ENCODE results near the gene UBR7.
"Not testable (repeated sequence)": the region's sequence is repeated elsewhere in the genome, so short reads cannot be mapped to it uniquely, and the experiment has no call there.

UBR7 gene, protein sequence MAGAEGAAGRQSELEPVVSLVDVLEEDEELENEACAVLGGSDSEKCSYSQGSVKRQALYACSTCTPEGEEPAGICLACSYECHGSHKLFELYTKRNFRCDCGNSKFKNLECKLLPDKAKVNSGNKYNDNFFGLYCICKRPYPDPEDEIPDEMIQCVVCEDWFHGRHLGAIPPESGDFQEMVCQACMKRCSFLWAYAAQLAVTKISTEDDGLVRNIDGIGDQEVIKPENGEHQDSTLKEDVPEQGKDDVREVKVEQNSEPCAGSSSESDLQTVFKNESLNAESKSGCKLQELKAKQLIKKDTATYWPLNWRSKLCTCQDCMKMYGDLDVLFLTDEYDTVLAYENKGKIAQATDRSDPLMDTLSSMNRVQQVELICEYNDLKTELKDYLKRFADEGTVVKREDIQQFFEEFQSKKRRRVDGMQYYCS

DNA sequence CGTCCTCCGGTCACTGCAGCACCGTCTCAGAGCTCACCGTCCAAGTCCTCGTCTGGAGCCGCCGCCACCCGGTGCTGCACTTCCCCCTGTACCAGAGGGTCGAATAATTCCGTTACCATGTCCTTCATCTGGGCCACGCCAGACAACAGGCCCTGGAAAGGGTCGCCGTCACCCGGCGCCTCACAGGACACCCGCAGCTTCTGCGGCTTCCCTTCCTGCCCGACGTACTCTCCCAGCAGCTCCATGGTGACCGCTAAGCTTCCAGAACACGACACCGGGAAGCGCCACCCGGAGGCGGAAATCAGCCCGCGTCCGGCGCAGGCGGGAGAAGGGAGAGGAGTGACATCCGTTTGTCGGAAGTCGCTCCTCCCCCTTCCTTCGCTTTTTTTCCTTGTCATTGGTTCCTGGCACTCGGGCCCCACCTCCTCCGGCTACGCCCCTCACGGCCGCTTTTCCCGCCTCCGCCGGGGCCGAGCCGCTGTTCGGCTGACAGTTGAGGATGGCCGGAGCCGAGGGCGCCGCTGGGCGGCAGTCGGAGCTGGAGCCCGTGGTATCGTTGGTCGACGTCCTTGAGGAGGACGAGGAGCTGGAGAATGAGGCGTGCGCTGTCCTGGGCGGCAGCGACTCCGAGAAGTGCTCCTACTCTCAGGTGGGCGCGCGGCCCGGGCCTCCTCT, at the start of gene UBR7, which contains the start of gene GON7:
Gene UBR7, plus strand, starts transcription at position 464 of the 675 bp plus-strand sequence. Its CDS starts 36 bp downstream, at position 500.
Gene GON7, minus strand, starts transcription at position 273 of the 675 bp plus-strand sequence. Its CDS starts 28 bp downstream, at position 245.
- H3K36me3 ChIP-seq (ENCODE audit: control insufficient read depth, low read depth, low read length): peaks cover 5% of the 10 kb centered on the region
- H3K27me3 ChIP-seq (ENCODE audit: control insufficient read depth, insufficient read depth, low read length): no peaks in the 10 kb centered on the region
- peaks cover 4% of the 10 kb centered on the region for H3K4me1 ChIP-seq (ENCODE audit: control insufficient read depth, low read depth, low read length)
- no peaks in the 10 kb centered on the region for H3K9me3 ChIP-seq (ENCODE audit: control insufficient read depth, low read depth, low read length)
- peak within 1 kb of the TSS; percentile 67 for H3K27ac ChIP-seq (ENCODE audit: low read length)
- H3K9ac ChIP-seq (ENCODE audit: low read length): peak within 1 kb of the TSS; percentile 61
- peak within 1 kb of the TSS; percentile 83 for H3K4me3 ChIP-seq (ENCODE audit: low read length)

DNA sequence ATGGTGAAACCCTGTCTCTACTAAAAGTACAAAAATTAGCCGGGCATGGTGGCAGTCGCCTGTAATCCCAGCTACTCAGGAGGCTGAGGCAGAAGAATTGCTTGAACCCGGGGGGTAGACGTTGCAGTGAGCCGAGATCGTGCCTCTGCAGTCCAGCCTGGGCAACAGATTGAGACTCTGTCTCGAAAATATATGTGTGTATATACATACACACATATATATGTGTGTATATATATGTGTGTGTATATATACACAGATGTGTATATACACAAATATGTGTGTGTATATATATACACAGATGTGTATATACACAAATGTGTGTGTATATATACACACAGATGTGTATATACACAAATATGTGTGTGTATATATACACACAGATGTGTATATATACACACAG, 48.7 kb upstream of the UBR7 start:
- H3K4me1 ChIP-seq (ENCODE audit: control insufficient read depth, low read depth, low read length); H3K27ac ChIP-seq (ENCODE audit: low read length); H3K9me3 ChIP-seq (ENCODE audit: control insufficient read depth, low read depth, low read length); H3K36me3 ChIP-seq (ENCODE audit: control insufficient read depth, low read depth, low read length); H3K4me3 ChIP-seq (ENCODE audit: low read length); H3K27me3 ChIP-seq (ENCODE audit: control insufficient read depth, insufficient read depth, low read length); H3K9ac ChIP-seq (ENCODE audit: low read length): not testable (repeated sequence)

DNA sequence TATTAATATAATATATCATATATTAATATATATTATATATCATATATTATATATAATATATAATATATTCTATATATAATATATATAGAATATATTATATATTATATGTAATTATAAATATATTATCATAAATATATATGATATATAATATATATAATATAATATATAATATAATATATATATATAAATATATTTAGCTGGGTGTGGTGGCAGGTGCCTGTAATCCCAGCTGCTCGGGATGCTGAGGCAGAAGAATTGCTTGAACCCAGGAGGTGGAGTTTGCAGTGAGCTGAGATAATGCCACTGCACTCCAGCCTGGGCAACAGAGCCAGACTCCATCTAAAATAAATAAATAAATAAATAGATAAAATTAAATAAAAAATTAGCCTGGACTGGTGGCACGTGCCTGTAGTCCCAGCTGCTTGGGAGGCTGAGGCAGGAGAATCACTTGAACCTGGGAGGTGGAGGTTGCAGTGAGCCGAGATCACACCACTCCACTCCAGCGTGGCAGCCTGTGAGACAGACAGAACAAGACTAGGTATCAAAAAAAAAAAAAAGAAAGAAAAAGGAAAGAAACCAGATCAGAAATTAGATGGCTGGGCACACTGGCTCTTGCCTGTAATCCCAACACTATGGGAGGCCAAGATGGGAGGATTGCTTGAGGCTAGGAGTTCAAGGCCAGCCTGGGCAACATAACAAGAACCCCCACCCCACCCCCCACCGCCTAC, 47.3 kb upstream of the UBR7 start:
- H3K36me3 ChIP-seq (ENCODE audit: control insufficient read depth, low read depth, low read length); H3K4me1 ChIP-seq (ENCODE audit: control insufficient read depth, low read depth, low read length); H3K9me3 ChIP-seq (ENCODE audit: control insufficient read depth, low read depth, low read length); H3K4me3 ChIP-seq (ENCODE audit: low read length); H3K9ac ChIP-seq (ENCODE audit: low read length); H3K27ac ChIP-seq (ENCODE audit: low read length); H3K27me3 ChIP-seq (ENCODE audit: control insufficient read depth, insufficient read depth, low read length): not testable (repeated sequence)

DNA sequence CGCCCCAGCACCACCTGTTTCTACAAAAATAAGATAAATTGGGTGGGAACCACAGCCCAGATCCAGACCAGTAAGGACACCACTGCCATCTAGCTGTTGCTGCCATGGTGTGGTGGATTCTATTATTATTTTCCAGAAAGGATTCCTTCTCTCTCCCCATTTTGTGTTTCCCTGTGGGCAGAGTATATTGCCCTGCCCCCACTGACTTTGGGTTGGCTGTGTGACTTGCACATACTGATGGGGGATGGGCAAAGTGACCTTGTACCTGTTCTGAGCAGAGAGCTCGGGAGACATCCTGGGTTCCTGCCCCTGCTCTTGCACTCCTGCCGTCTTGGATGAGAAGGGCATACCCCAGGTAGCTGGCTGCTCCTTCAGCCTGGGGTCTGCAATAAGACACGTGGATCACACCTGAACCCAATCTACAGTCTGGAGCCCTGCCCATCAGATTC, 46.7 kb upstream of the UBR7 start:
- H3K27ac ChIP-seq (ENCODE audit: low read length): no peak overlapping the region
- no peaks in the 10 kb centered on the region for H3K9me3 ChIP-seq (ENCODE audit: control insufficient read depth, low read depth, low read length)
- H3K27me3 ChIP-seq (ENCODE audit: control insufficient read depth, insufficient read depth, low read length): no peaks in the 10 kb centered on the region
- no peak overlapping the region for H3K4me3 ChIP-seq (ENCODE audit: low read length)
- H3K36me3 ChIP-seq (ENCODE audit: control insufficient read depth, low read depth, low read length): no peaks in the 10 kb centered on the region
- peaks cover 4% of the 10 kb centered on the region for H3K4me1 ChIP-seq (ENCODE audit: control insufficient read depth, low read depth, low read length)
- H3K9ac ChIP-seq (ENCODE audit: low read length): no peak overlapping the region

DNA sequence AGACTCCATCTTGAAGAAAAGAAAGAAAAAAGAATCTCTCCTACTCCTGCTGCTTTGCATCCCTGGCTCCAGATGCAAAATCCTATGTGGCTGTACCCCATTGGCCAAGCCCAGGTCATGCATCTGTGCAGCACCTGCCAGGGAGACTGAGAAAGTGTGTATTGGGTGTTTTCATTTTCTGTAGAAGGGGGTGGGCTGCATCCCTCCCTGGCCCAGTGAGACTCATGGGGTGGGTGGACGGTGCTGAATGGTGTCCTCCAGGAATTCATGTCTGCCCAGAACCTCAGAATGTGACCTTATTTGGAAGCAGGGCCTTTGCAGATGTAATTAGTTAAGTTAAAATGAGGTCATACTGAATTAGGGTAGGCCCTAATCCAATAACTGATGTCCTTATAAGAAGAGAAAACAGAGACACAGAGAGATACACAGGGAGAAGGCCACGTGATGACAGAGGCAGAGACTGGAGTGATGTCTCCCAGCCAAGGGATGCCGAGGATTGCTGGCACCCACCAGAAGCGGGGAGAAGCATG, 45.6 kb upstream of the UBR7 start:
- H3K4me1 ChIP-seq (ENCODE audit: control insufficient read depth, low read depth, low read length): peaks cover 4% of the 10 kb centered on the region
- no peak overlapping the region for H3K27ac ChIP-seq (ENCODE audit: low read length)
- H3K9me3 ChIP-seq (ENCODE audit: control insufficient read depth, low read depth, low read length): no peaks in the 10 kb centered on the region
- H3K4me3 ChIP-seq (ENCODE audit: low read length): no peak overlapping the region
- H3K36me3 ChIP-seq (ENCODE audit: control insufficient read depth, low read depth, low read length): no peaks in the 10 kb centered on the region
- no peaks in the 10 kb centered on the region for H3K27me3 ChIP-seq (ENCODE audit: control insufficient read depth, insufficient read depth, low read length)
- H3K9ac ChIP-seq (ENCODE audit: low read length): no peak overlapping the region

DNA sequence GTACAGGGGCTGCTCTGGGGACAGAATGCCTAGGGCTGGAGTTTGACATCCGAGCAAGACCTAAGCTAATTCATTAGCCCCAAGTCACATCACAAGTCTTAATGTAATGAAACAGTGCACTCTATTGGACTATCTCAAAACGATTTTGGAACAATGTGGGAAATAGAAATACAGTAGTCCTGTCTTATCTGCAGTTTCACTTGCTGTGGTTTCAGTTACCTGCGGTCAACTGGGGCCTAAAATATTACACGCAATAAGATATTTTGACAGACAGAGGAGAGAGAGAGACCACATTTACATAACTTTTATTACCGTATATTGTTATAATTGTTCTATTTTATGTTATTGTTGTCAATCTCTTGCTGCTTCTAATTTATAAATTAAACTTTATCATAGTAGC, 43.5 kb upstream of the UBR7 start:
- no peak overlapping the region for H3K27ac ChIP-seq (ENCODE audit: low read length)
- no peaks in the 10 kb centered on the region for H3K36me3 ChIP-seq (ENCODE audit: control insufficient read depth, low read depth, low read length)
- H3K9ac ChIP-seq (ENCODE audit: low read length): no peak overlapping the region
- H3K9me3 ChIP-seq (ENCODE audit: control insufficient read depth, low read depth, low read length): no peaks in the 10 kb centered on the region
- H3K27me3 ChIP-seq (ENCODE audit: control insufficient read depth, insufficient read depth, low read length): no peaks in the 10 kb centered on the region
- H3K4me1 ChIP-seq (ENCODE audit: control insufficient read depth, low read depth, low read length): peaks cover 4% of the 10 kb centered on the region
- no peak overlapping the region for H3K4me3 ChIP-seq (ENCODE audit: low read length)

DNA sequence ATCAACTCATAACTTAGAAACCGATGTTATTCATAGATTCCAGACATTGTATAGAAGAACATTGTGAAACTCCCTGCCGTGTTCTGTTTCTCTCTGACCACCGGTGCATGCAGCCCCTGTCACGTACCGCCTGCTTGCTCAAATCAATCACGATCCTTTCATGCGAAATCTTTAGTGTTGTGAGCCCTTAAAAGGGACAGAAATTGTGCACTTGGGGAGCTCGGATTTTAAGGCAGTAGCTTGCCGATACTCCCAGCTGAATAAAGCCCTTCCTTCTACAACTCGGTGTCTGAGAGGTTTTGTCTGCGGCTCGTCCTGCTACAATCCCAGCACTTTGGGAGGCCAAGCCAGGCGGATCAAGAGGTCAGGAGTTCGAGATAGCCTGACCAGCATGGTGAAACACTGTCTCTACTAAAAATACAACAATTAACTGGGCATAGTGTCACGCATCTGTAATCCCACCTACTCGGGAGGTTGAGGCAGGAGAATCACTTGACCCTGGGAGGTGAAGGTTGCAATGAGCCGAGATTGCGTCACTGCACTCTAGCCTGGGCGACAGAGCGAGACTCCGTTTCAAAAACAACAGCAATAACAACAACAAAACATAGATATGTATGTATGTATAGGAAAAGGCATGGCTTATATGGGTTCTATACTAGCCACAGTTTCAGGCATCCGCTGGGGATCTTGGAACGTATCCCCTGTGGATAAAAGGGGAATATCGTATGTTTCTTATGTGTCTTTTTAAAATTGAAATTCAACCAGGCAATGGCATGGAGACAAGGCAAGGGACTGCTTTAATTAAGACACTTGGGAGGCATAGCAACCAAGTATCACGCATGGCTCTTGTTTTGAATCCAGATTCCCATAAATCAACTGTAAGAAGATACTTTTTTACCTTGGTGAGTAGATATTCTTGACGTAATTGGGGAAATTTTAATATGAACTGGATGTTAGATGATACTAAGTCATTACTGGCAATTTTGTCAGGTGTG, 41.5 kb upstream of the UBR7 start:
- not testable (repeated sequence) for H3K9ac ChIP-seq (ENCODE audit: low read length); H3K4me1 ChIP-seq (ENCODE audit: control insufficient read depth, low read depth, low read length); H3K36me3 ChIP-seq (ENCODE audit: control insufficient read depth, low read depth, low read length); H3K4me3 ChIP-seq (ENCODE audit: low read length); H3K27me3 ChIP-seq (ENCODE audit: control insufficient read depth, insufficient read depth, low read length); H3K27ac ChIP-seq (ENCODE audit: low read length); H3K9me3 ChIP-seq (ENCODE audit: control insufficient read depth, low read depth, low read length)

DNA sequence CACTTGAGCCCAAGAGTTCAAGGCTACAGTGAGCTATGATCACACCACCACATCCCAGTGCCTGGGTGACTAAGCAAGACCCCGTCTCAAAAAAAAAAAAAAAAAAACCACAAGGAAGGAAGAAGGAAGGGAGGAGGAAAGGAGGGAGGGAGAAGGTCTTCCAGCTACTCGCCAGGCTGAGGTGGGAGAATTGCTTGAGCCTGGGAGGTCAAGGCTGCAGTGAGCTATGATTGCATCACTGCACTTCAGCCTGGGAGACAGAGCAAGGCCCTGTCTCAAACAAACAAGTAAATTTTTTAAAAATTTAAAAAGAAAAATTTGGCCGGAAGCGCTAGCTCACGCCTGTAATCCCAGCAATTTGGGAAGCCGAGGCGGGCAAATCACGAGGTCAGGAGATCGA, 38.4 kb upstream of the UBR7 start:
- H3K27ac ChIP-seq (ENCODE audit: low read length); H3K9me3 ChIP-seq (ENCODE audit: control insufficient read depth, low read depth, low read length); H3K27me3 ChIP-seq (ENCODE audit: control insufficient read depth, insufficient read depth, low read length); H3K4me1 ChIP-seq (ENCODE audit: control insufficient read depth, low read depth, low read length); H3K4me3 ChIP-seq (ENCODE audit: low read length); H3K9ac ChIP-seq (ENCODE audit: low read length); H3K36me3 ChIP-seq (ENCODE audit: control insufficient read depth, low read depth, low read length): not testable (repeated sequence)

DNA sequence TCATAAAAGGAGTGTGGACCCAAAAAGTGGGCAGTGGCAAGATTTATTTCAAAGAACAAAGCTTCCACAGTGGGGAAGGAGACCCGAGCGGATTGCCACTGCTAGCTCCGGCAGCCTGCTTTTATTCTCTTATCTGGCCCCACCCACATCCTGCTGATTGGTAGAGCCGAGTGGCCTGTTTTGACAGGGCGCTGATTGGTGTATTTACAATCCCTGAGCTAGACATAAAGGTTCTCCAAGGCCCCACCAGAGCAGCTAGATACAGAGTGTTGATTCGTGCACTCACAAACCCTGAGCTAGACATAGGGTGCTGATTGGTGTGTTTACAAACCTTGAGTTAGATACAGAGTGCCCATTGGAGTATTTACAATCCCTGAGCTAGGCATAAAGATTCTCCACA, 37.4 kb upstream of the UBR7 start:
- H3K27me3 ChIP-seq (ENCODE audit: control insufficient read depth, insufficient read depth, low read length); H3K9ac ChIP-seq (ENCODE audit: low read length); H3K27ac ChIP-seq (ENCODE audit: low read length); H3K9me3 ChIP-seq (ENCODE audit: control insufficient read depth, low read depth, low read length); H3K4me3 ChIP-seq (ENCODE audit: low read length); H3K36me3 ChIP-seq (ENCODE audit: control insufficient read depth, low read depth, low read length); H3K4me1 ChIP-seq (ENCODE audit: control insufficient read depth, low read depth, low read length): not testable (repeated sequence)

DNA sequence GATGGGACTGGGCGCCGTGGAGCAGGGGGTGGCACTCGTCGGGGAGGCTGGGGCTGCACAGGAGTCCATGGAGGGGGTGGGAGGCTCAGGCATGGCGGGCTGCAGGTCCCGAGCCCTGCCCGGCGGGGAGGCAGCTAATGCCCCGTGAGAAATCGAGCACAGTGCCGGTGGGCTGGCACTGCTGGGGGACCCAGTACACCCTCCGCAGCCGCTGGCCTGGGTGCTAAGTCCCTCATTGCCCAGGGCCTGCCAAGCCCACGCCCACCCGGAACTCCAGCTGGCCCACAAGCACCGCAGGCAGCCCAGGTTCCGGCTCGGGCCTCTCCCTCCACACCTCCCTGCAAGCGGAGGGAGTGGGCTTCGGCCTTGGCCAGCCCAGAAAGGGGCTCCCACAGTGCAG, 36.9 kb upstream of the UBR7 start:
- H3K27ac ChIP-seq (ENCODE audit: low read length); H3K9ac ChIP-seq (ENCODE audit: low read length); H3K36me3 ChIP-seq (ENCODE audit: control insufficient read depth, low read depth, low read length); H3K27me3 ChIP-seq (ENCODE audit: control insufficient read depth, insufficient read depth, low read length); H3K4me1 ChIP-seq (ENCODE audit: control insufficient read depth, low read depth, low read length); H3K4me3 ChIP-seq (ENCODE audit: low read length); H3K9me3 ChIP-seq (ENCODE audit: control insufficient read depth, low read depth, low read length): not testable (repeated sequence)
